NT2/D1 (cell line): Measurements from ENCODE around the gene PLEKHH2.

ENCODE experiments used
- SUZ12 ChIP-seq: IDR thresholded peaks from 2 replicates; pipeline ENCODE4 v1.6.1; 2011; ENCODE audit not compliant: insufficient read length, insufficient read depth; ENCODE audit errors: extremely low read depth
- YY1 ChIP-seq: IDR thresholded peaks from 2 replicates; pipeline ENCODE4 v1.6.1; 2011; ENCODE audit not compliant: insufficient read length, insufficient read depth
- ZNF274 ChIP-seq: IDR thresholded peaks from 2 replicates; pipeline ENCODE4 v1.6.1; 2011; ENCODE audit warnings: mild to moderate bottlenecking, low read depth, low read length

- TF ChIP-seq ZNF274 (no peak), SUZ12 (no peak), YY1 (no peak)
Observed at GRCh38 chr2:43812947-43813346, 175.9 kb downstream of the PLEKHH2 start.
